ENCODE data around the gene SLC25A22. TPM values are rescaled to one million over a fixed set of nuclear protein-coding genes. Genes with fewer than 3 reads are reported as not detected.
A peak's percentile ranks its signal among the peaks of the same experiment; 100 is the strongest.

Gene SLC25A22
- 14.6 TPM for polyA plus RNA-seq
- long read RNA-seq, donor 1, partial matches to known transcripts = 0 of 2 reads
- long read RNA-seq, donor 1, other reads (novel, unspliced or antisense) = 0 of 2 reads
- long read RNA-seq, donor 2, partial matches to known transcripts = 0 of 3 reads
- long read RNA-seq, donor 2, other reads (novel, unspliced or antisense) = 0 of 3 reads
- long read RNA-seq, donor 3 = 0 reads
- long read RNA-seq, donor 4 = 0 reads
- long read RNA-seq, donor 5, partial matches to known transcripts = 0 of 2 reads
- long read RNA-seq, donor 5, other reads (novel, unspliced or antisense) = 0 of 2 reads
- long read RNA-seq, donor 6 = 0 reads
- long read RNA-seq, donor 7 = 0 reads
- long read RNA-seq, donor 8, transcript SLC25A22-228 (10 exons, 2,692 nt) = major isoform, 5 of 6 reads
- long read RNA-seq, donor 8, partial matches to known transcripts = 0 of 6 reads
- long read RNA-seq, donor 8, other reads (novel, unspliced or antisense) = 0 of 6 reads
- long read RNA-seq, donor 9, partial matches to known transcripts = 0 of 2 reads
- long read RNA-seq, donor 9, other reads (novel, unspliced or antisense) = 0 of 2 reads
- long read RNA-seq, donor 10, partial matches to known transcripts = 0 of 1 reads
- long read RNA-seq, donor 10, other reads (novel, unspliced or antisense) = 0 of 1 reads
- long read RNA-seq, donor 11 = 0 reads

GRCh38 chr11:798093-798713, at the start of gene SLC25A22:
TSS of gene SLC25A22 (minus strand) at chr11:798281. CDS start at chr11:795006, 3,275 bp downstream.
- Histone ChIP-seq H3K4me3 (ENCODE audit: low read length) (peak within 1 kb of the TSS; percentile 58), H3K4me1 (ENCODE audit: control insufficient read depth, insufficient read depth, low read length) (peaks cover 30% of the 10 kb centered on the region), H3K9me3 (ENCODE audit: control insufficient read depth, low read depth, low read length) (peaks cover 3% of the 10 kb centered on the region), H3K27me3 (ENCODE audit: control insufficient read depth, insufficient read depth, low read length) (no peaks in the 10 kb centered on the region), H3K36me3 (ENCODE audit: control insufficient read depth, insufficient read depth, low read length) (peaks cover 45% of the 10 kb centered on the region), H3K27ac (ENCODE audit: low read length) (peak within 1 kb of the TSS; percentile 83)
- WGBS (ENCODE audit: insufficient coverage, low lambda C conversion rate) = no CpG with 5 or more reads among the region's 69 CpGs
- DNase-seq = peak; percentile 78 to 84

DNA sequence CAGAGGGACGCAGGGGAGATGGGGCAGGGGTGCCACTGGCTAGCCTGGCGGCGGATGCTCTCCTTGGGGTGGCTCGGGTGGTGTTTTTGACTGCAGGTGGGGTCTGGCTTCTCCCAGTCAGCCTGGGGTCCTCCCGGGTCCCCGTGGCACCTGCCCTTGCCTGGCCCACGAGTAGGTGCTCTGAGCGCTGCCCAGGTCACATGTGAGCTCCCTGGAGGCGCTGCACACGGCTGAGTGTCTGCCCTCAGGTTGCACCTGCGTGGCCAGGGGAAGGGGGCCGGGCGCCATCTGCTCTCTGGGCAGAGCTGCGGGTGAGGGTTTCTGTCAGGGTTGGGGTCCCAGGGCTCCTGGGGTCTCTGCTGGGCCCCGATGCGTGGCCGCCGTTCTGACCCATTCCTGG, 49.8 kb upstream of the SLC25A22 start:
- H3K4me3 ChIP-seq (ENCODE audit: low read length) = no peak overlapping the region
- no peak overlapping the region for H3K27ac ChIP-seq (ENCODE audit: low read length)
- H3K9me3 ChIP-seq (ENCODE audit: control insufficient read depth, low read depth, low read length) = peaks cover 3% of the 10 kb centered on the region
- H3K4me1 ChIP-seq (ENCODE audit: control insufficient read depth, insufficient read depth, low read length) = peaks cover 38% of the 10 kb centered on the region
- no peak for DNase-seq
- H3K27me3 ChIP-seq (ENCODE audit: control insufficient read depth, insufficient read depth, low read length) = peaks cover 71% of the 10 kb centered on the region
- no peaks in the 10 kb centered on the region for H3K36me3 ChIP-seq (ENCODE audit: control insufficient read depth, insufficient read depth, low read length)
- no CpG with 5 or more reads among the region's 18 CpGs for WGBS (ENCODE audit: insufficient coverage, low lambda C conversion rate)

GRCh38 chr11:846496-847098, 48.5 kb upstream of the SLC25A22 start:
- Histone ChIP-seq H3K4me3 (ENCODE audit: low read length) (no peak overlapping the region), H3K27ac (ENCODE audit: low read length) (no peak overlapping the region), H3K36me3 (ENCODE audit: control insufficient read depth, insufficient read depth, low read length) (no peaks in the 10 kb centered on the region), H3K9me3 (ENCODE audit: control insufficient read depth, low read depth, low read length) (peaks cover 3% of the 10 kb centered on the region), H3K27me3 (ENCODE audit: control insufficient read depth, insufficient read depth, low read length) (peaks cover 66% of the 10 kb centered on the region), H3K4me1 (ENCODE audit: control insufficient read depth, insufficient read depth, low read length) (peaks cover 38% of the 10 kb centered on the region)
- DNase-seq = no peak
- WGBS (ENCODE audit: insufficient coverage, low lambda C conversion rate) = no CpG with 5 or more reads among the region's 11 CpGs

DNA sequence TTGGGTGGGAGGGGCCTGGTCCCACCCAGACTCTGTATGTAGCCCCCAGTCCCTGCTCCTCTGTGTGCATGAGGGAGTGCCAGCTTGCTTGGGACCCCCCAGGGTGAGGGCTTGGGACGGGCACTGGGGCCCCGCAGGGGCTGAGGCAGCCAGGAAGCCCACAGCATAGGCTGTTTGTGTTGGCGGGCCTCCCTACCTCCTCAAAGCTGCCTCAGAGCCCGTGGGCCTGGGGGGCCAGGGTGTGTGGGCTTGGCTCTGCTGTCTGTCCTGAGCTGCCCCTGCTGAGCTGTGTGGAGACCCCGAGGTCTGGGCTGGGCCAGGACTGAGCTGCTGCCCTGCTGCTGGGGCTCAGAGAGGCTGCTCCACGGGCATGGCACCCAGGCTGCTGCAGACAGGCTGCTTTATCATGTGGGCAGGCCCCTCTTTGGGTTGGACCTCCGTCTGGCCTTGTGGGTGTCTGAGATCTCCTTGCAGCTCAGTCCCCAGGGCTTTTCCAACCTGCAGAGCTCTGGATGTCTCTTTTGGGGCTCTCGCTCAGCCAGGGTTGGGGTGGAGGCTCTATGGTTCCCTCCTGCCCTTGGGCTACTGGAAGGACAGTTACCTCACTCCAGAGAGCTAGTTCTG, 47.9 kb upstream of the SLC25A22 start:
- Histone ChIP-seq H3K27me3 (ENCODE audit: control insufficient read depth, insufficient read depth, low read length) (peaks cover 60% of the 10 kb centered on the region), H3K4me1 (ENCODE audit: control insufficient read depth, insufficient read depth, low read length) (peaks cover 42% of the 10 kb centered on the region), H3K27ac (ENCODE audit: low read length) (no peak overlapping the region), H3K36me3 (ENCODE audit: control insufficient read depth, insufficient read depth, low read length) (peaks cover 2% of the 10 kb centered on the region), H3K4me3 (ENCODE audit: low read length) (no peak overlapping the region), H3K9me3 (ENCODE audit: control insufficient read depth, low read depth, low read length) (peaks cover 3% of the 10 kb centered on the region)
- no peak for DNase-seq
- no CpG with 5 or more reads among the region's 8 CpGs for WGBS (ENCODE audit: insufficient coverage, low lambda C conversion rate)

DNA sequence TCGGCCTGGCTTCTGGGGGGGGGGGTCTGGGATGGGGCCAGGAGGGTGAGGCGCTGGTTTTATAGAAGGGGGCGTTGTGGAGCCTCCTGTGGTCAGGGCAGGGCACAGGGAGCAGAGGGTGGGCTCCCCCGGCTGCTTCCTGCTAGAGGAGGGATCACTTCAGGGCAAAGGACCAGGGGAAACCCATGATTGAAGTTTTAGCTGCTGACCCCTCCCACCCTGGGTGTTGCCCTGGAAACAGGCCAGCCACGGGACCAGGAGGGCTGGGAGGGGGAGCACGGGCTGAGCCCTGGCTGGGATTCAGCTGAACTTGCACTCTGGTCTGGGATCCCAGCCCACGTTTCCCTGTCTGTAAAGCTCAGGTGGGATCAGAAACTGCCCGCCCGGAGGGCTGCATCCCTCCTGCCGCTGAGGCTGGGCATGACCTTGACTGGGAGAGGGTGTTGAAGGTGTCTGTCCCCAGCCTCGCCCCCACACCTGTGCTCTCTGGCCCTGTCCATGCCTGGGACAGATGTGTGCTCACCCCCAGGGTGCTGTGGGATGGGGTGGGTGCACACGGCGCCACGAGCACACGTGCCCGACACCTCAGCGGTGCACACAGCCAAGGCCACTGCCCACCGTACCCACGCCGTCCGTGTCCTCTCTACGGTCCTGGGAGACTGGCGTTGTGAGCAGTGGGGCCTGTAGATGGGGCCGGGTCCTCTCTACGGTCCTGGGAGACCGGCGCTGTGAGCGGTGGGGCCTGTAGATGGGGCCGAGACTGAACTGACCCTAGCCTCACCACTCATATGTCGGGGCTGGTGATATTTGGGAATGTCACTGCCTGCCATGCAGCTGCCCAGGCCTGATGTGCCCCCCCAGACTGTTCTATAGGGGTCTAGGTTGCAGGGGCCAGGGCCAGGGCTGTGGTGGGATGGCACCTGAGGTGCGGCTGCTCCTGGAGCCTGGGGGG, 46.9 kb upstream of the SLC25A22 start:
- Histone ChIP-seq H3K4me1 (ENCODE audit: control insufficient read depth, insufficient read depth, low read length) (peaks cover 35% of the 10 kb centered on the region), H3K27ac (ENCODE audit: low read length) (peak overlapping the region; percentile 57), H3K9me3 (ENCODE audit: control insufficient read depth, low read depth, low read length) (peaks cover 3% of the 10 kb centered on the region), H3K4me3 (ENCODE audit: low read length) (peak overlapping the region; percentile 6), H3K36me3 (ENCODE audit: control insufficient read depth, insufficient read depth, low read length) (peaks cover 11% of the 10 kb centered on the region), H3K27me3 (ENCODE audit: control insufficient read depth, insufficient read depth, low read length) (peaks cover 50% of the 10 kb centered on the region)
- no CpG with 5 or more reads among the region's 31 CpGs for WGBS (ENCODE audit: insufficient coverage, low lambda C conversion rate)
- peak; percentile 71 to 75 for DNase-seq

DNA sequence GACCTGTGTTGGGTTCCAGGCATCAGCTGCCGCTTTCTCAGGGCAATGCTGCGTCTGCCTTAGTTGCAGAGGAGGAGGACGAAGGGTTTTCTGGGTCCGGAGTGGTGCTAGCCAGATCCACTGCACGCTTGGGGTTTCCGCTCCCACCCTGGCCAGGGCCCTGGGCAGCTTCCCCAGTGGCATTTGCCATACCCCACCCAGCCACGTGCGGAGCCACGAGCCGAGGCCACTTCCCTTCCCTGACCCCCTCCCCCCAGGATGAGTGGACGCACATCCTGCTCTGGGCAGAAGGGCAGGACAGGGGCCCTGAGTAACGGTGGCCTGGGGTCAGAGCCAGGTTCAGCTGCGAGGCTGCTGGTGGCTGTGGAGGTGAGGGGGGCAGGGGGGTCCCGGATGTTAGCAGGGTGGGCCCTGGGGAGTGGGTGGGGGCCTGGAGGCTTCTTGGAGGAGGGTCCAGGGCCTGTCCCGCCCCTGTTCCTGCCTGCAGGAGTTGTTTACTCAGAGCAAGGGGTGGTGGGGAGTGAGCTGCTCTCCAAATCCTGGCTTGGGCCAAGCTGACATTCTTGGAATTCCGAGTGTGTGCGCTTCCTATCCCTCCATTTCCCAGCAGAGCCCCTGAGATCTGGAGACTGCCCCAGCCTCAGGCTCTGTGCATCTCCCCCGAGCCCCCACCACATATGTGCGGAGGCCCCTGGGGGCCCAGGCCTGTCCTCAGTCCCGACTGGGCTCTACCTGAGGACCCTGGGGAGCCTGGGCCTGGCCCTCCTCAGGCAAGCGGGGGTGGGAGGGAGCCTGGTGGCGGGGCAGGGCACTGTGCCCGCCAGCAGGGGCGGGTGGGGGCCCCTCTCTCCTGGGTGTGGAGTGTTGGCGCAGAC, 46.0 kb upstream of the SLC25A22 start:
- H3K4me3 ChIP-seq (ENCODE audit: low read length) = peak overlapping the region; percentile 50
- peaks cover 20% of the 10 kb centered on the region for H3K36me3 ChIP-seq (ENCODE audit: control insufficient read depth, insufficient read depth, low read length)
- H3K27me3 ChIP-seq (ENCODE audit: control insufficient read depth, insufficient read depth, low read length) = peaks cover 46% of the 10 kb centered on the region
- peak overlapping the region; percentile 60 for H3K27ac ChIP-seq (ENCODE audit: low read length)
- peak; percentile 63 to 64 for DNase-seq
- peaks cover 40% of the 10 kb centered on the region for H3K4me1 ChIP-seq (ENCODE audit: control insufficient read depth, insufficient read depth, low read length)
- peaks cover 3% of the 10 kb centered on the region for H3K9me3 ChIP-seq (ENCODE audit: control insufficient read depth, low read depth, low read length)
- whole genome bisulfite sequencing (ENCODE audit: insufficient coverage, low lambda C conversion rate) = no CpG with 5 or more reads among the region's 25 CpGs

GRCh38 chr11:843086-843734, 45.1 kb upstream of the SLC25A22 start:
- WGBS (ENCODE audit: insufficient coverage, low lambda C conversion rate) = no CpG with 5 or more reads among the region's 53 CpGs
- peaks cover 38% of the 10 kb centered on the region for H3K27me3 ChIP-seq (ENCODE audit: control insufficient read depth, insufficient read depth, low read length)
- no peak for DNase-seq
- peaks cover 3% of the 10 kb centered on the region for H3K9me3 ChIP-seq (ENCODE audit: control insufficient read depth, low read depth, low read length)
- H3K4me3 ChIP-seq (ENCODE audit: low read length) = peak overlapping the region; percentile 50
- peaks cover 40% of the 10 kb centered on the region for H3K4me1 ChIP-seq (ENCODE audit: control insufficient read depth, insufficient read depth, low read length)
- peaks cover 28% of the 10 kb centered on the region for H3K36me3 ChIP-seq (ENCODE audit: control insufficient read depth, insufficient read depth, low read length)
- H3K27ac ChIP-seq (ENCODE audit: low read length) = peak overlapping the region; percentile 60

GRCh38 chr11:842370-843002, 44.4 kb upstream of the SLC25A22 start, which contains the start of the genes POLR2L and TSPAN4:
TSS of gene POLR2L (minus strand) at chr11:842529. CDS start at chr11:842508, 21 bp downstream.
TSS of gene TSPAN4 (plus strand) at chr11:842852. CDS start at chr11:850305, 7,453 bp downstream.
- DNase-seq = peak; percentile 71 to 90
- Histone ChIP-seq H3K27me3 (ENCODE audit: control insufficient read depth, insufficient read depth, low read length) (peaks cover 32% of the 10 kb centered on the region), H3K4me3 (ENCODE audit: low read length) (peak within 1 kb of the TSS; percentile 96), H3K4me1 (ENCODE audit: control insufficient read depth, insufficient read depth, low read length) (peaks cover 44% of the 10 kb centered on the region), H3K36me3 (ENCODE audit: control insufficient read depth, insufficient read depth, low read length) (peaks cover 35% of the 10 kb centered on the region), H3K9me3 (ENCODE audit: control insufficient read depth, low read depth, low read length) (peaks cover 3% of the 10 kb centered on the region), H3K27ac (ENCODE audit: low read length) (peak within 1 kb of the TSS; percentile 60)
- no CpG with 5 or more reads among the region's 87 CpGs for WGBS (ENCODE audit: insufficient coverage, low lambda C conversion rate)
